BJ (cell line): ENCODE data around the gene KCTD17. TPM values are rescaled to one million over a fixed set of nuclear protein-coding genes. Genes with fewer than 3 reads are reported as not detected.

ENCODE experiments used
- CTCF ChIA-PET: fragments of 350-600 bp; formaldehyde crosslinking; extraction: SDS; loops from one replicate; lab custom pipeline; 2021; ENCODE audit warnings: antibody characterized with exemption, inconsistent platforms; lab: Yijun Ruan, JAX
- POLR2A ChIA-PET: fragments of 300-600 bp; sonication (Branson Sonifier 250); formaldehyde crosslinking; extraction: SDS; loops from one replicate; lab custom pipeline; 2021; ENCODE audit warnings: antibody characterized with exemption; lab: Charles Lee
- DNase-seq: peaks from one replicate; pipeline ENCODE4 v3.0.0-alpha.2; 2011; ENCODE audit warnings: low read depth
- H3K27me3 ChIP-seq: 2 replicates; pipeline ENCODE4 v1.6.0; 2011; ENCODE audit warnings: low read length; ENCODE audit not compliant: control insufficient read depth, insufficient read depth
- H3K36me3 ChIP-seq: 2 replicates; pipeline ENCODE4 v1.5.1; 2011; ENCODE audit warnings: low read length; ENCODE audit not compliant: control insufficient read depth, insufficient read depth
- H3K4me3 ChIP-seq: 2 replicates; pipeline ENCODE4 v1.5.1; 2011; ENCODE audit warnings: low read depth, mild to moderate bottlenecking, control low read depth, low read length
- polyA plus RNA-seq: library from polyadenylated mRNA; depleted of rRNA; stranded (reverse); fragments of >200 nt; gene quantifications from 2 replicates; pipeline ENCODE4 v1.2.3, GENCODE V29; 2011
- TF ChIP-seq, protein P1 (sequence below): IDR thresholded peaks from 2 replicates; pipeline ENCODE4 v1.5.1; 2011; ENCODE audit warnings: low read depth, mild to moderate bottlenecking, control low read depth, inconsistent platforms, low read length, moderate library complexity; ENCODE audit not compliant: insufficient read depth

Gene KCTD17
- polyA plus RNA-seq, 1 experiment: 36.3 TPM

- Histone ChIP-seq H3K36me3 (peaks cover 18% of the 10 kb centered on the region), H3K27me3 (no peaks in the 10 kb centered on the region), H3K4me3 (no peak overlapping the region)
- no peak for DNase-seq
- ChIA-PET POLR2A (no interaction called here), CTCF (interaction anchor here (1.0 to 1.6 kb wide), 4 partner anchors 7 to 16 kb away, joined by 3 to 7 read pairs (median 4); no protein-coding TSS in a partner anchor)
- TF ChIP-seq, protein P1, sequence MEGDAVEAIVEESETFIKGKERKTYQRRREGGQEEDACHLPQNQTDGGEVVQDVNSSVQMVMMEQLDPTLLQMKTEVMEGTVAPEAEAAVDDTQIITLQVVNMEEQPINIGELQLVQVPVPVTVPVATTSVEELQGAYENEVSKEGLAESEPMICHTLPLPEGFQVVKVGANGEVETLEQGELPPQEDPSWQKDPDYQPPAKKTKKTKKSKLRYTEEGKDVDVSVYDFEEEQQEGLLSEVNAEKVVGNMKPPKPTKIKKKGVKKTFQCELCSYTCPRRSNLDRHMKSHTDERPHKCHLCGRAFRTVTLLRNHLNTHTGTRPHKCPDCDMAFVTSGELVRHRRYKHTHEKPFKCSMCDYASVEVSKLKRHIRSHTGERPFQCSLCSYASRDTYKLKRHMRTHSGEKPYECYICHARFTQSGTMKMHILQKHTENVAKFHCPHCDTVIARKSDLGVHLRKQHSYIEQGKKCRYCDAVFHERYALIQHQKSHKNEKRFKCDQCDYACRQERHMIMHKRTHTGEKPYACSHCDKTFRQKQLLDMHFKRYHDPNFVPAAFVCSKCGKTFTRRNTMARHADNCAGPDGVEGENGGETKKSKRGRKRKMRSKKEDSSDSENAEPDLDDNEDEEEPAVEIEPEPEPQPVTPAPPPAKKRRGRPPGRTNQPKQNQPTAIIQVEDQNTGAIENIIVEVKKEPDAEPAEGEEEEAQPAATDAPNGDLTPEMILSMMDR: no peak
These were observed 22.6 kb upstream of the KCTD17 start for GRCh38 chr22:37028692-37029674.

GRCh38 chr22:37030560-37031281, 20.8 kb upstream of the KCTD17 start:
- ChIA-PET CTCF (interaction anchor here (1.3 to 1.6 kb wide), 3 partner anchors 9 to 14 kb away, joined by 3 to 6 read pairs (median 4); no protein-coding TSS in a partner anchor), POLR2A (no interaction called here)
- Histone ChIP-seq H3K27me3 (no peaks in the 10 kb centered on the region), H3K4me3 (no peak overlapping the region), H3K36me3 (peaks cover 15% of the 10 kb centered on the region)
- DNase-seq: no peak
- TF ChIP-seq, protein P1: no peak

DNA sequence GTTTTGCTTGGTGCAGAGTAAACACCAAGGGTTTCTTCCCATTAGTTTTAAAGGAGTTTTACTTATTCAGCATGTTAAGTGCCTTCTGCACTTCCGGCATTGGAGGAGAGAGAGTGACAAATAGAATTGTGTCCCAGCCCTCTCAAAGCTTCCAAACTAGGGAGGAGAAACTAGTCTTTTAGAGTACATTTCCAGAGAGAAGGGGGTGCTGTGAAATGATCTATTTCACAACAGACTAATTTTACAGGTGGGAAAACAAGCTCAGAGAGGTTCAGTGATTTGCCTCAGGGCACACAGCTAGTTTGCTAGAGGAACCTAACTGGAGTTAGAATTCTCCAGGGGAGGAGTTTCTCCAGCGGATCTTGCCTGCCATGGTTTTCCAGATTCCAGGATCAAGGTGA, 19.4 kb upstream of the KCTD17 start:
- DNase-seq: no peak
- Histone ChIP-seq H3K4me3 (no peak overlapping the region), H3K27me3 (peaks cover 1% of the 10 kb centered on the region), H3K36me3 (peaks cover 13% of the 10 kb centered on the region)
- ChIA-PET POLR2A (no interaction called here), CTCF (interaction anchor here (0.5 to 2.4 kb wide), 5 partner anchors 8 to 69 kb away, joined by 3 to 13 read pairs (median 11); no protein-coding TSS in a partner anchor)
- TF ChIP-seq, protein P1: no peak

DNA sequence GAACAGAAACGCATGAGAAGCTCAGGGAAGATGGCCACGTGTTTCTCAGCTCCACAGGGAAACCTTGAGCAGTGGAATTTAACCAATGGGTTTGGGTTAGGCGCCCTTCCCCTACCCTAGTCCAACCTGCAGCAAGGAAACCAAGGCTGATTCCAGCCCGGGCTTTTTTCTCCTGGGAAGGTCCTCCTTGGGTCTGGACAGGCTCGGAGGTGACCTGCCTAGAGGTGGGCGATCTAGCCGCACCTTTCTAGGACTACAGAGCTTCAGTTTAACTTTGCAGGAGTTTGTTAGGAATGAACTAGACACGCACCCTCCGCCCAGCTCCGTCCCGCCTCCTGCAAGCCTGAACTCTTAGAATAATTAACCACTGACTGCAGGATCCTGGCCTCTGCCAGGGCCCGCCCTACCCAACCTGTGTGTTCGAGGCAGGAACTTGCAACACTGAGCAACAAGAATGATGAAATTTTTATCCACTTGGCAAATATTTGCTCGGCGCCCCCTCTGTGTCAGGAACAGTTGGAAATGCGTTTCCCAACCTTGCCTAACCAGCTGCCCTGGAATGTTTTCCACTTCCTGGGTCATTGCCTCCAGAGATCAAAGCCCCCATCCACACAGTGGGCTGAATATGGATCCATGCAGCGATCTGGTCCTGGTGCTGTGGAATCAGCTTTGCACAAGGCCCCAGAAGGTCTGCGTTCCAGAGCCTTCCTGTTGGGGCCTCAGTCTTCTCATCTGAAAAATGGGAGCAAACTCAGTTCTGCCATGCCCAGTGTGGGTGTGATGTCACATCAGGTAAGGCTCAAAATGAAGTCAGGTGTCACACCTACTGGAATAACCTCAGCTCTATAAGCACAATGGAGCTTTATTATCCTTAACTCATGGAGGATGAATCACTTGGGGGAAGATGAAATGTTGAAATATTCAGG, 18.7 kb upstream of the KCTD17 start:
- ChIA-PET CTCF (interaction anchor here (0.5 to 2.4 kb wide), 6 partner anchors 9 to 177 kb away, joined by 3 to 13 read pairs (median 7); no protein-coding TSS in a partner anchor), POLR2A (no interaction called here)
- DNase-seq: no peak

More for the DNA sequence above, 18.7 kb upstream of the KCTD17 start:
- peaks cover 8% of the 10 kb centered on the region for H3K36me3 ChIP-seq
- peaks cover 6% of the 10 kb centered on the region for H3K27me3 ChIP-seq
- TF ChIP-seq, protein P1: no peak
- H3K4me3 ChIP-seq: no peak overlapping the region
